ENCODE data around the gene C12orf76. TPM values are rescaled to one million over a fixed set of nuclear protein-coding genes. Genes with fewer than 3 reads are reported as not detected.

C12orf76 gene
- total RNA-seq, 1 experiment from 2014 or later: 9.7 TPM

- H4K8ac ChIP-seq (replicated peaks; ENCODE audit: insufficient read length, low read depth, low read length): no peak overlapping the region
- no peak overlapping the region for H4K5ac ChIP-seq (ENCODE audit: insufficient read length, low read depth, low read length)
- H3K27ac ChIP-seq (ENCODE audit: insufficient read length, low read depth, low read length): no peak overlapping the region
- Mint-ChIP-seq H3K4me3 (no peak overlapping the region), H3K4me1 (peaks cover 0 to under 1% of the 10 kb centered on the region in 2 experiments; a peak in 2 of 4 replicates), H3K9me3 (no peaks in the 10 kb centered on the region; a peak in 1 of 5 replicates), H3K27ac (no peak overlapping the region), H3K27me3 (ENCODE audit: low read depth) (peaks cover 5% of the 10 kb centered on the region), H3K36me3 (ENCODE audit: insufficient read depth in 1 of 3, low read depth in 3 of 3) (no peaks in the 10 kb centered on the region)
- no peak overlapping the region for H3K14ac ChIP-seq (ENCODE audit: insufficient read depth, low read length)
- no peak overlapping the region for H4K91ac ChIP-seq (ENCODE audit: insufficient read length, low read depth, low read length)
- no peak overlapping the region for H2BK12ac ChIP-seq (ENCODE audit: insufficient read length, low read depth, low read length)
- H2AFZ ChIP-seq (ENCODE audit: low read length): no peak overlapping the region
- no peak overlapping the region for H3T11ph ChIP-seq (ENCODE audit: low read length)
- no peaks in the 10 kb centered on the region for H3K79me2 ChIP-seq (ENCODE audit: insufficient read depth, low read length)
- no peak overlapping the region for H3K4me2 ChIP-seq (ENCODE audit: insufficient read depth, insufficient read length, low read length)
- TF ChIP-seq CTCF (conservative IDR thresholded peaks at IDR 0.05): no peak
- no peak overlapping the region for H3K18ac ChIP-seq (ENCODE audit: insufficient read length, low read depth, low read length)
- no peak for DNase-seq
- no peak overlapping the region for H3K23ac ChIP-seq (ENCODE audit: insufficient read length, low read depth, low read length)
- no peaks in the 10 kb centered on the region for H3K9me3 ChIP-seq (ENCODE audit: control insufficient read depth, low read depth, low read length)
- H3K79me1 ChIP-seq (ENCODE audit: insufficient read depth, low read depth, low read length, poor library complexity, severe bottlenecking): no peaks in the 10 kb centered on the region
- H3K23me2 ChIP-seq (ENCODE audit: insufficient read length, low read depth, low read length, poor library complexity, severe bottlenecking): no peaks in the 10 kb centered on the region
- no peak overlapping the region for H2AK5ac ChIP-seq (ENCODE audit: insufficient read length, low read length)
- no peak overlapping the region for H2BK5ac ChIP-seq (ENCODE audit: insufficient read length, low read length)
- H3K56ac ChIP-seq (ENCODE audit: insufficient read length, low read depth, low read length): no peak overlapping the region
- no peak overlapping the region for H3K9ac ChIP-seq (ENCODE audit: extremely low read depth, insufficient read length, low read length)
- no peak overlapping the region for H2BK120ac ChIP-seq (ENCODE audit: low read depth, low read length, poor library complexity, severe bottlenecking)
- no peaks in the 10 kb centered on the region for H3K4me1 ChIP-seq (ENCODE audit: insufficient read depth, low read length)
- H3K27me3 ChIP-seq (ENCODE audit: insufficient read depth, low read length): no peaks in the 10 kb centered on the region
- no peak overlapping the region for H2BK15ac ChIP-seq (ENCODE audit: low read depth, low read length)
- H4K20me1 ChIP-seq (ENCODE audit: control insufficient read depth, insufficient read depth, insufficient read length): no peaks in the 10 kb centered on the region
- H2BK20ac ChIP-seq (ENCODE audit: low read depth, low read length, poor library complexity, severe bottlenecking): no peak overlapping the region
- H3K4ac ChIP-seq (ENCODE audit: low read depth, low read length): no peak overlapping the region
- WGBS (ENCODE audit: extremely low coverage, insufficient read length, low lambda C conversion rate): no CpG with 5 or more reads among the region's 2 CpGs
Measured at GRCh38 chr12:110065540-110065939, 17.2 kb upstream of the C12orf76 start.

Data from H9 (cell line).